Left renal cortex interstitium (tissue), 4 donors: ENCODE data around the gene IL1RAPL2. TPM values are rescaled to one million over a fixed set of nuclear protein-coding genes. Genes with fewer than 3 reads are reported as not detected.
"Not testable (repeated sequence)": the region's sequence is repeated elsewhere in the genome, so short reads cannot be mapped to it uniquely, and the experiment has no call there.

Source experiments
- DNase-seq, 4 donors: peaks; one replicate each; pipeline ENCODE4 v3.0.0-alpha.2; 2013; ENCODE audit warnings: low read depth in 4 of 4, low spot score in 2 of 4, missing footprints in 1 of 4
- polyA plus RNA-seq, 4 donors: library from polyadenylated mRNA; unstranded; fragments of 120-200 nt; gene quantifications; one replicate each; pipeline ENCODE4 v1.2.1, GENCODE V29; 2013; ENCODE audit not compliant: insufficient read length in 4 of 4

IL1RAPL2 gene
- polyA plus RNA-seq, 4 donors, result 0.93 to 1.5 (median 1.3) TPM

GRCh38 chrX:105658136-105658535 lies 1092.1 kb downstream of the IL1RAPL2 start:
- DNase-seq, result no peak

DNA sequence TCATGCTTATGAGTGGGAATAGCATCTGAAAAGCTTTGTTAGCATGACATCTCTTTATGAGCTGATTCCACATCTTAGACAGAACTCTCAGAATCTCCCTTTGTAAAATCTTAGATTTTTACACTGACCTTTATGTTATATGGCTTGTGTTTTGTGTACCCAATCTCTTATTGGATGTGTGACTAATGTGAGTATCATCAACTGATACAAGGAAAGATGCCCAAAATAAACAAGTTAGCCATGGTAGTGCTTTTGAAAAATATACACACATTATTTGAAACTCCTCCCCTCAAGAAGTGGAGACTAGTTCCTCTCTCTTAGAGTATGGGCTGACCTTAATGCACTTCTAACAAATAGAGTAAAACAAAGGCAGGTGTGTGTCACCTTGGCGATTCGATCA lies 1096.2 kb downstream of the IL1RAPL2 start:
- DNase-seq, result no peak

DNA sequence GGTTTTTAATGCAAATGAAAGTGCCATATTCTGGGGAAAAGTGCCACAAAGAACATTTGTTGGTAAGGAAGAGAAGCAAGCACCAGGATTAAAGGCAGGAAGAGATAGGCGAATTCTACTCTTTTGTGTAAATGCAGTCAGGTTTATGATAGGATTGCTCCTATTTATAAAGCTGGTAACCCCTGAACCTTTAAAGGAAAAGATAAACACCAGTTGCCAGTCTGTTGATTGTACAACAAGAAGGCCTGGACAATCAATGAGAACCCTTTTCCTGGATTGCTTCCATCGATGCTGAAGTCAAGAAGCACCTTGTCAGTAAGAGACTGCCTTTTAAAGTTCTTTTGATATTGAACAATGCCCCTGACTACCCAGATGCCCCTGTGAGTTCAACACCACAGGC lies 1098.2 kb downstream of the IL1RAPL2 start:
- no peak for DNase-seq

DNA sequence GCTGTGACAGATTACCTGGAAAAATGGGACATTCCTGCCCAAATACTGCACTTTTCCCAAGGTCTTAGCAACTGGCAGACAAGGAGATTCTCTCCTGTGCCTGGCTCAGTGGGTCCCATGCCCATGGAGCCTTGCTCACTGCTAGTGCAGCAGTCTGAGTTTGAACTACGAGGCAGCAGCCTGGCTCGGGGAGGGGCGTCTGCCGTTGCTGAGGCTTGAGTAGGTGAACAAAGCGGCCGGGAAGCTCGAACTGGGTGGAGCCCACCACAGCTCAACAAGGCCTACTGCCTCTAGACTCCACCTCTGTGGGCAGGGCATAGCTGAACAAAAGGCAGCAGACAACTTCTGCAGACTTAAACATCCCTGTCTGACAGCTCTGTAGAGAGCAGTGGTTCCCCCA lies 1118.3 kb downstream of the IL1RAPL2 start:
- DNase-seq, result not testable (repeated sequence)

GRCh38 chrX:105694839-105695238 lies 1128.8 kb downstream of the IL1RAPL2 start:
- no peak for DNase-seq

- no peak for DNase-seq
Observed at GRCh38 chrX:105695451-105695850, 1129.5 kb downstream of the IL1RAPL2 start.

DNA sequence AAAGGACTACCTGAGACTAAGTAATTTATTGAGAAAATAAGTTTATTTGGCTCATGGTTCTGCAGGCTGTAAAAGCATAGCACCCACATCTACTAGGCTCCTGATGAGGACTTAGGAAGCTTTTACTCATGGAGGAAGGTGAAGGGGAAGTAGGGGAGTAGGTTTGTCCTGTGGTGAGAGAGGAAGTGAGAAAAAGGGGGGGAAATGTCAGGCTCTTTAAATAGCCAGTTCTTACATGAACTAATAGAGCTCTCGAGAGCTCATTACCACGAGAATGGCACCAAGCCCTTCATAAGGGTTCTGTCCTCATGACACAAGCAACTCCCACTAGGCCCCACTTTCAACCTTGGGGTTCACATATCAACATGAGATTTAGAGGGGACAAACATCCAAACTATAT lies 1130.9 kb downstream of the IL1RAPL2 start:
- no peak for DNase-seq

- no peak for DNase-seq
Observed at GRCh38 chrX:105697984-105698781, 1132.2 kb downstream of the IL1RAPL2 start.

DNA sequence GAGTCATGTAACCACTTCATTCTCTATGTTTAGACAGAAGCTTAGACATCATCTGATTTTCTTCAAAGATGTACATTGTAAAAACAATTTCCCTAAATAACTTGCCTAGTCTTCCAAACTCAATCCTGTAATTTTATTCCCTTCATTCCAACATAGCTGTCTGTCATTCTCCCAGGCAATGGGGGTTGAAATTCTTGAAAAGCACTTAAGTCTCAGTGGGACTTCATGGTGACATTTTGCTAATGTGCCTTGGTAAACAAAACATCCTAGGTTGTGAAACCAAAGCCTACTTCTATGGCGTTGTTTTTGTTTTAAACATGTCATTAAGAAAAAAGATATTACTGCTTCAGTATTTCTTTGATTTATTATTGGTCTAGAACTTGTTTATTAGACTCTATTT lies 1134.3 kb downstream of the IL1RAPL2 start:
- DNase-seq, result no peak

- DNase-seq, result no peak
Observed at GRCh38 chrX:105701310-105702052, 1135.5 kb downstream of the IL1RAPL2 start.

GRCh38 chrX:105703876-105704275 lies 1137.9 kb downstream of the IL1RAPL2 start:
- DNase-seq, result no peak

GRCh38 chrX:105706041-105706440 lies 1140.0 kb downstream of the IL1RAPL2 start:
- DNase-seq, result no peak

- no peak for DNase-seq
Observed at GRCh38 chrX:105711805-105712204, 1145.8 kb downstream of the IL1RAPL2 start.

GRCh38 chrX:105715746-105716145 lies 1149.7 kb downstream of the IL1RAPL2 start:
- DNase-seq, result no peak

DNA sequence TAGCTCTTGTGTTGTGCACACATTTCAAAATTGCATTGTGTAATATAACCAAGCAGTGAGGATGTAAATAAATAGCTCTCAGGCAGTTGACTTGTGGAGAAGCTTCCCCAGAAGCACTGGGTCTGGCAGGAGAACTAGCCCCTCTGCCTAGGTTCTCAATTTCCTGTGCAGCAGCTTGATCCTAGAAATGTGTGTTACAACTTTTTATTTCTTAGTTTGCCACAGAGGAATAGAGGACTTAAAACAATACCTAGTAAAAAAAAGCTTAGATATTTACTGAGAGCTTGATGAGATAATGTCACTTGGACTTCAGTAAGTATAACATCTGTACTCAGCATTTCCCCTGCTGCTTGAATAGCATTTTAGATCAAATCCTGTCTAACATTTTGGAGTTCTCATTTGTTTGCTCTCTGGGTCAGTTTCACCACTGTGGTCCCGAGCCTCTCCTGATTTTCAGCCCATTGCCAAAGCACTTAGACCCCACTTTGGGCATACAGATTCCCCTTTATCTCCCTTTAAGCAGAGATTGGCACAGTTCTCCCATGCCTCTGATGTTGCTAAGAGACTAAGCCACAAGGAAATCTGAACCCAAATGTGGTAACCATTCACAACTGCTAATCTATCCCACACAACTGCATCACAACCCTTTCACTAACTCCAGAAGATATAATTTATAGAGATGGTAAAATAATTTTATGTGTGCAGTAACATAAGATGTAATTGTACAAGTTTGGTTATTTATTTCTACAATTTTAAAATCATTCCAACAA lies 1158.2 kb downstream of the IL1RAPL2 start:
- DNase-seq, result no peak

GRCh38 chrX:105725228-105725627 lies 1159.2 kb downstream of the IL1RAPL2 start:
- DNase-seq, result no peak

DNA sequence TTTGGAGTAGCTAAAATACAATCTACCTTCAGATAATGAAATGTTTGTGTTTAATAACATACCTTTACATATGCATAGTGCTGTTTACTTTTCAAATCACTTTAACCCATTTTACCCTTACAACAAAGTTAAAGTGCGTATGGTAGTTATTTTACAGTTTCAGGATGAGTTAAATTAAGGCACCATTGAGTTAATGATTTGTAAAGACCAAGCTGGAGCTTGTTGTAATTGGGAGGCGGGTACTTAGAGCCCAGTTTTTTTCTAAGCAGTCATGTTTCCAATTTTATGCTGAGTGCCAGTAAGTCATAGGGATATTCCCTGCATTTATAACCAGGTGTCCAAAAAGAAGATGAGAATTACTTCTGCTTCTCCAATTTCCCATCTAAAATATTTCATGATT lies 1172.2 kb downstream of the IL1RAPL2 start:
- no peak for DNase-seq

DNA sequence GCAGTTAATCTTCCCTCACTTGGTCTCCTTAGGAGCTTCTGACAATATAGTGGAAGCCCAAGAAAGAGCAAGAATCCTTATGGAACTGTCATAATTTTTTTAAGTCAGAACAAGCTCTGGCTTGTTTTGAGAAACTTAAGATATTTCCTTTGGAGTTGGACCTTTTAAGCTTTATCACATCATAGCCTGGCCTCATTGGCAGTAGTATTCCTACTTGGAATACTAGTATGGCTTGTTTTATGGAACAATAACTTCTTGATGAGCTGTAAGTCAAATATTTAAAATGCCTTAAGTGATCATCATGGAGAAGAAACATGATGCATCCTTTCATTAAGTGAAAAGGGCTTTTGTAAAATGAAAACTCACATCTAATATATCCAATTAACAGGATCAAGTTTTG lies 1178.3 kb downstream of the IL1RAPL2 start:
- DNase-seq, result no peak

- DNase-seq, result no peak
Observed at GRCh38 chrX:105744946-105745345, 1178.9 kb downstream of the IL1RAPL2 start.

GRCh38 chrX:105745863-105746262 lies 1179.9 kb downstream of the IL1RAPL2 start:
- no peak for DNase-seq

GRCh38 chrX:105752338-105752956 lies 1186.4 kb downstream of the IL1RAPL2 start:
- DNase-seq, result no peak
